Stimulated activated naive CD4-positive, alpha-beta T cell (primary cell): Measurements from ENCODE around the gene CYBC1.
"Not testable (repeated sequence)": the region's sequence is repeated elsewhere in the genome, so short reads cannot be mapped to it uniquely, and the experiment has no call there.

Experiments
- DNase-seq, 6 experiments: peaks; one replicate each; lab custom pipeline; 2025; lab: John Stamatoyannopoulos, UW

Gene CYBC1

DNA sequence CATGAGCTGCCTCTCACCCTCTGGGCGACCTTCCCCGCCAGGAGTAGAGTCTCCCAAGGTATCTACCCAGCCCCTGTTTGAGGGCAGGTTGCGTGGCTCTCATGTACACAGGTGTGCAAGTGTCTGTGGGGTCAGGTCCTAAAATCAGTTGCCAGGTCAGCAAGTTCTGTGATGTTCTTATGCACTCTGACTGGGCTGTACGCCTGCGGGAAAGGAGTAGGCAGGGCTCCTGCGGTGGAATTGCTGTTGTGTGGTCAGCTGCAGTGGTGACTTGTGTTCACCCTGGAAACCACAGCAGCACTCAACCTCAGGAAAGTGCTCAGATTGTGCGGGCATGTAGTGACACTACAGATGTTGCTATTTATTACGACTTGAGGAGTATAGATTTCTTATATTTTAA lies 27.4 kb upstream of the CYBC1 start:
- DNase-seq: no peak

DNA sequence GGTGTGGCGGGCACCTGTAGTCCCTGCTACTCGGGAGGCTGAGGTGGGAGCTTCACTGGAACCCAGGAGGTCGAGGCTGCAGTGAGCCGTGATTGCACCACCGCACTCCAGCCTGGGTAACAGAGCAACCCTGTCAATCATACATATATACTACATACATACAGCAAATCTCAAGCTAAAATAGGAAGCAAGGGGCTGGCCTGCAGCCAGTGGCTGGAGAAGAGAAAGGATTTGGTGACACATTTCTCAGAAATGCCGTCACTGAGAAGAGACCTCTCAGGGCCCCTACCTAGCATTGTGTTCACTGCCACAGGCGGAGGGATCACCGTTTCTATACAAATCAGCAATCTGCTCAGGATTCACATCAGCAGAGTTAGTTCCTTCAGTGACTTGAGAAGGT lies 24.9 kb upstream of the CYBC1 start:
- no peak for DNase-seq

DNA sequence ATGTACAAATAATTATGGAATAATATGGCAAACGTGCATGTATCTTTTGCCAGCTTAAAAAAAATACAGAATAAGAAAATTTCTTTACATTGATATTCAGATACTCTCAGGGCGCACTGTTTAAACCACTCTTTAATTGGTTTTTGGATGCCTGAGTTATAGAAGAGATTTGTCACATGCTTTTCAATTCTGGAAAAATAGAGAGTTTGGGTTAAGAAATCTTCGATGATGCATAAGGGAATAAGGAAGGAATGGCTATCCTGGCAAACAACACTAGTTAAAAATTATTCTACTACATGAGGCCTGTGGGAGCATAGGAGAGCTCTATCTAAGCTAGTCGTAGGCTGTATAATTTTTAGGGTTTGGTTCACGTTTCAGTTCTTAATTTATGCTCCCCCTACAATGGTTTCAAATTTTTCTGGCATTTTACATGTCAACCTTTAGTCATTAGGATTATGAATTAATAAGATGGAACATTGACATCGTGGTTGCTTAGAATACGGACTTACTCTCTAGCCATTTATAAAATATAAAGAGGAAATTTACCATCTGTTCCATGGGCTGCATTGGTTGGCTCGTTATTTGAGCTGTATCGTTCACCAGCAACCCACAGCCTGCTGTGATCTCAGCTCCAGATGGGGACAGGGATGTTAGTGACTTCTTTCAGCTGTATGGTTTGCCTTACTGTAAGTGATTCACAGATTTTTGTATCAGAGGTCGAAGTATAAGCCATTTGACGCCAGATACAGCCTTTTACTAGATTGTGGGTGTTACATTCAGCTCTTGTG lies 23.9 kb upstream of the CYBC1 start:
- DNase-seq: no peak

DNA sequence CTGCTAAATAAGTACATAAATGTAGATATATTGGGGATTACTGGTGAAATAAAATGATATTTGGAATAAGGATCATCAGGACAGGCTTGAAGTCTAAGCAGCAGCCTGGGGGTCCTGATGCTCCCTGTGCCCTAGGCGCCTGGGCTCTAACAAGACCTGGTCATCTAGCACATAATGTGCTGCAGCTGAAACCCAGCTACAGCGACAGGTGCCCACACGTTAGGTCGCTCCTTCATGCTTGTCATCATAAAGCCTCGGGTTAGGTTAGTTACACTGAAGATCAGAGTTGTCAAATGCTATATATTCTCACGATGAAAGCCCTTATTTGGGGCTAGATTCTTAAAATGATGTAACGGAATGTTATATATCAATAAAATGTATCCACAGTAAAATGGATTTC lies 19.5 kb upstream of the CYBC1 start:
- DNase-seq: no peak

DNA sequence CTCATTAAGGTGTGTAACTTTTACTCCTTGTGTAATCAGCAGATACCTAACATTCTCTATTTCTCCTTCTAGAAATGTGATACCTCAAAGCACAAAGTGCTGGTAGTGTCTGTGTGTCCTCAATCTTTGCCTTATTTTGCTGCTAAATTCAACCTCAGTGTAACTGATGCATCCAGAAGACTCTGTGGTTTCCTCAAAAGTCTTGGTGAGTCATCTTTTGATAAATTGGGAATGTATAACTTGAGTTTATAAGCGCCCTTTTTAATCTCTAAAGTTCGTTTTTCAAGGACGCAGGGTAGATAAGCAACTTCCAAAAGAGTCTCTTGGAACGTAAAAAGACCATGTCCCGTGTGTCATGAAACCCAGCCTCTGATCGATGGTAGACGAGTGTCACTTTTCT lies 18.1 kb upstream of the CYBC1 start:
- no peak for DNase-seq

DNA sequence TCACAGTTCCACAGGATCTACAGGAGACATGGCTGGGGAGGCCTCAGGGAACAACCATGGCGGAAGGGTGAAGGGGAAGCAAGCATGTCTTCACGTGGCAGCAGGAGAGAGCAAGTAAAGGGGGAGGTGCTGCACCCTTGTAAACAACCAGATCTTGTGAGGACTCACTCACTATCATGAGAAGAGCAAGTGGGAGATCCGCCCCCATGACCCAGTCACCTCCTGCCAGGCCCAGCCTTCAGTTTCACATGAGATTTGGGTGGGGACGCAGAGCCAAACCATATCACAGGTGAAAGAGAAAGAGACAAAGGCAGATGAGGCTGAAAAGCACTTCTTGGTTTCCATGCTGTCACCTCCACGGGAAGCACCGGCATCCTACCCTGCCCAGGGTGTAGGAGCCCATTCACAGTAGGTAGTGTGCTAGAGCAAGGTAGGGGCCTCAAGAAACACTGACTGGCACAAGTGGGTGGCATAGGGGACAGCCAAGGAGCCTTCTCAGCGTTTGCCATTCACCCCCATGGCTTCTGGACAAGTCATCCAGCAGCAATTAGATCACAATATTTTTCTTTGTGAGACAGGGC lies 14.6 kb upstream of the CYBC1 start:
- no peak for DNase-seq

DNA sequence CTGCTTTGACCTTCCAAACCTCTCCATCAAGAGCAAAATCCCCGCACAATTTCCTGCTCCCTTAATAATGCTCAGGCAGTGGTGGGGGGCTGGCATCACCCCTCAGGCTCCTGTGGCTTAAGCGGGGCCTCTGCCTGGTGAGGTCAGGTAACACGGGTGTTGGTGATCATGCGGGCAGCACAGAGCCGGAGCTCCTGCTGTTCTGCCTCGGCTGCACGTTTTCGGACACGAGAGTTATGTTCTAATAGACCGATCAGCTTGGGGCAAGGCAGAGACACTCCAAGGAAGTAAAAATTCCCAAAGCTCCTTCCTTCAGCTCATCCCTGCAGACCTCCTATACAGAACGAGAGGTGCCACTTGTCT lies 14.0 kb upstream of the CYBC1 start:
- DNase-seq: no peak

DNA sequence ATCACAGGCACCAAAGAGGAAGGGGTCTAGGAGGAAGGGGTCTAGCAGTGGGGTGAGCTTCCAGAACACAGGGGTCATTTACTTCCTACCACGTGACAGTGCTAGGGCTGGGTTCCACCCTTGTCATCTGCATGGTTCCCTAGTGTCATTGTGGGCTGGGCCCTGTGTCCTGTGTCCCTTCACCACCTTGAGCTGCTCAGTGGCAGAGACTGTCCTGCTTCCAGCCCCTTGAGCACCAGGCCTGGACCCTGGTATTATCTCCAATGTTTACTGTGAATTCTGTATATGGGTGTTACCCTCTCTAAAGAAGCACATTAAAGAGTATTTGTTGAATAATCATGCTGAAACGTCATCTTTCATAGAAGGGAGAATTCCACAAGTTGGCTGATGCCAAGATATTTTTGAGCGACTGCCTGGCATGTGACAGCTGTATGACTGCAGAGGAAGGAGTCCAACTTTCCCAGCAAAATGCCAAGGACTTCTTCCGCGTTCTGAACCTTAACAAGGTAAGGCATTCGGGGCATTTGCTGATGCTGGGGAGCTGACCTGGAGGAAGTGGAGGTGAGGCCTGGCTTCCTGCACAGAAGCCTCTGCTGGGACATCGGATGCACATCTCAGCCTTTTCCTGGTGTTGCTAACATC lies 13.5 kb upstream of the CYBC1 start:
- no peak for DNase-seq

DNA sequence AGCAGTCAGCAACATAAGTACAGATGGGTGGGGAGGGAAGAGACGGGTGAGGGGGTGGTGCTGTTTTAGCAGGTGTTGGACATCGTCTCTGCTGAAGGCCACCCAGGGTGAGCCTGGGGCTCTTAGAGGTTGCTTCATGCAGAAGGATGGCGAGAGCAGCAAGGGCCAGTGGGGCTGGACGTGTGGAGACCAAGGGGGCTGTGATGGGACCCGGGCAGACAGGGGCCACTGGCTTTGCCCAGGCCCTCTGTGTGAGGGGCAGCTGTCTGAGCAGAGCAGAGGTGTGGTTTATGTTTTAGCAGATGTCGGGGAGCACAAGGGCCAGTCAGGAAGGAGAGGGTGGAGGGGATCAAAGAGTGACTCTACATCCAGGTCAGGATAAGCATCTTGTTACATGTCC lies 12.8 kb upstream of the CYBC1 start:
- no peak for DNase-seq

DNA sequence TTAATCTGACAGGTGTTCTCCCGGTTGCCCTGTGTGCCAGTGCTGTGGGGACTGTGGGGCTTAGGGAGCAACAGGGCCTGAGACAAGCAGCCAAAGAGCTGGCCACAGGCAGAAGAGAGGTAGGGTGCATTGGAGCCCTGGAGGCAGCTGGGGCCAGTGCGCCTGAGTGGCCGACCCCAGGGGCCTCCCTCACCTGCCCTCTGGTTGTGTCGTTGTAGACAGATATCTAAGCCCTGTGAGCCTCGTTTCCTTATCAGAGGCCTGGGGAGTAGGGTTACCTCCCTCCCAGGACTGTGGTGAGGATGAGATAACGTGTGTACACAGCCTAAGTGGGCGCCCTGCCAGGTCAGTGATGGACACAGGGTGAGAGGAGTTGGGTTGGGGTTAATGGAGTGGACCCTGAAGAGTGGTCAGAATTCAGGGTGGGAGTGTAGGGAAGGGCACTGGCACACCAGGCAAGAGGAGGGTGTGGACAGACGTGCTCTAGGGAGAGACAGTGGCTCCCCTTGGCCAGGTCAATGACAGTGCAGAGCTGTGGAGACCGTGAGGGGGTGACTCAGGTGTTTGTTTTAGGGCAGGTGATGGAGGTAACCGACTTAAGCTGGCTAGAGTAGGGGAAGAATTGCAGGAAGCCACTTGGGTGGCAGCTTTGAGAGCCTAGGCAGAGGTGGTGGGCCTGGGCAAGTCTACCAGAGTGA lies 11.4 kb upstream of the CYBC1 start:
- no peak for DNase-seq

DNA sequence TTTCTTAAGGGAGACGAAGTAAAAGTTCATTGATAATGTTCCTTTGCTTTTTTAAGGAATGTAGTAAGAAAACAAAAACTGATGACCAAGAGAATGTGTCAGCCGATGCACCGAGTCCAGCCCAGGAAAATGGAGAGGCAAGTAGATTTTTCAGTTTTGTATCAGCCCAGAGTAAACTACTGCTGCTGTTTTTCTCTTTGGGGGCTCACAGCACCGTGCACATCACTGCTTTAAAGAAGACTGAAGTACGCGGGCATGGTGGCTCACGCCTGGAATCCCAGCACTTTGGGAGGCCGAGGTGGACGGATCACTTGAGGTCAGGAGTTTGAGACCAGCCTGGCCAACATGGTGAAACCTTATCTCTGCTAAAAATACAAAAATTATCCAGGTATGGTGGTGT lies 9.4 kb upstream of the CYBC1 start:
- DNase-seq: not testable (repeated sequence)

DNA sequence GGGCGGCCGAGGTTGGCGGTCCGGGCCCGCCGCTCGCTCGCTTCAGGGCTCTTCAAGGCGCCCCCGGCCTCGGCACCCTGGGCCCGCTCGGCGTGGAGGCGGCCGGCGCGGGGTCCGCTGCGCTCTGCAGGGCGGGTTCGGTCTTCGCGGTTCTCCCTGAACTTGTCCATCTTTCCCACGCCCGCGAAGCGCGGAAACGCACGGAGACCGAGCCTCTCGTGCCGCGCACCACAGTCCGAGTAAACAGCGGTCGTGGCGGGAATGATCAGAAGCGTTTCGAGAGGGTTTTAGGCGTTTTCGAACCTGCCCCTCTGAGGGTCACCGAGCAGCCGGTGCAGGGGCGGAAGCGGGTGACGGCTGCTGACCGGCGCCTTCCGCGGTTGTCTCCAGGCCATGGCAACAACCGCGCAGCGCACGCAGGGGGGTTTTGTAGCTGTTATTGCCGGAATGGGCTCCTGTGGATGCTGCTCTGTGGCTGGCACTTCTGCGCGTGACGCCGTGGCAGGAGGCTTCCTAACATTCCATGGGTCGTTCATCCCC lies 8.4 kb upstream of the CYBC1 start:
- DNase-seq: no peak

DNA sequence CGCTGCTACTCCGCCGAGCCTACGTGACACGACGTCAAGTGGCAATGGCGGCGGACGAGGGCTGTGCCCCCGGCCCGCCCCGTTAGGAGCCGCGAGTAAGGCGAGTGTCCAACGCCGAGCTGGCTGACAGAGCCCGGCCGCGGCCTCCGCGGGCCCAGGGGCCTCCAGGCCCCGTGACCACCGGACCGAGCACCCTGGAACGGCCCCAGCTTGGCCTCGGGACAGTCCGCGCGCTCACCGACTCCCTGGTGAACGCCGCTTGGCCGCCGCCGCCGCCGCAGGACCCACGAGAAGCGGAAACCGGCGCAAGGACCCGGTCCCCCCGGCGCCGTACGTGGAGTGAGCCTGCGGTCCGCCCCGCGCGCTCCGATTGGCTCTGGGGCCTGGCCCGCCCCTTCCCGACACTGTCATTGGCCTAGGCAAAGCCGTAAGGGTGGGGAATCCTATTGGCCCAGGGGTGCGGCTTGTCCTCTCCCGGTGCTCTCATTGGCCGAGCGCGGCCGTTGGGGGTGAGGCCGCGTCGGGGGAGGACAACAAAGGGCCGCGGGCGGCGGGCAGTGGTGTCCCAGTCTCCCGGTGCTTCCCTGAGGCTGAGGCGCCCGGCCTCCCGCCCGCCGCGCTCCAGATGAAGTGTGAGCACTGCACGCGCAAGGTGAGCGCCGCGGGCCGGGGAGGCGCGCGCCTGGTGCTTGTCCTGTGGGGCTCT lies 7.8 kb upstream of the CYBC1 start, which contains the start of gene NARF:
Gene NARF (plus strand): TSS at position 563 of the 706 bp plus-strand sequence. CDS start 63 bp downstream, at position 626.
- peak; percentile 92 to 98 (median 96) for DNase-seq

DNA sequence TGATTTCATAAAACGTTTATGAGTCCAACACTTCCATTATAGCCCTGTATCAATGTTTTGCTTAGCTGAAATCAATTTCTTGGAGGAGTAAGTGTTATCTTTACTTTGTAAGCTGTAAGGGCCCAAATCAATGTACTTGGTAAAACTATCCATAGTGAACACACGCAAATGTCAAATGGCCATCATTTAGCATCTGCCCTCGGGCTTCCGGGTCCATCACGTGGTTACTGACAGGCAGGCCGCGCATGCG lies 7.3 kb upstream of the CYBC1 start:
- DNase-seq: no peak

DNA sequence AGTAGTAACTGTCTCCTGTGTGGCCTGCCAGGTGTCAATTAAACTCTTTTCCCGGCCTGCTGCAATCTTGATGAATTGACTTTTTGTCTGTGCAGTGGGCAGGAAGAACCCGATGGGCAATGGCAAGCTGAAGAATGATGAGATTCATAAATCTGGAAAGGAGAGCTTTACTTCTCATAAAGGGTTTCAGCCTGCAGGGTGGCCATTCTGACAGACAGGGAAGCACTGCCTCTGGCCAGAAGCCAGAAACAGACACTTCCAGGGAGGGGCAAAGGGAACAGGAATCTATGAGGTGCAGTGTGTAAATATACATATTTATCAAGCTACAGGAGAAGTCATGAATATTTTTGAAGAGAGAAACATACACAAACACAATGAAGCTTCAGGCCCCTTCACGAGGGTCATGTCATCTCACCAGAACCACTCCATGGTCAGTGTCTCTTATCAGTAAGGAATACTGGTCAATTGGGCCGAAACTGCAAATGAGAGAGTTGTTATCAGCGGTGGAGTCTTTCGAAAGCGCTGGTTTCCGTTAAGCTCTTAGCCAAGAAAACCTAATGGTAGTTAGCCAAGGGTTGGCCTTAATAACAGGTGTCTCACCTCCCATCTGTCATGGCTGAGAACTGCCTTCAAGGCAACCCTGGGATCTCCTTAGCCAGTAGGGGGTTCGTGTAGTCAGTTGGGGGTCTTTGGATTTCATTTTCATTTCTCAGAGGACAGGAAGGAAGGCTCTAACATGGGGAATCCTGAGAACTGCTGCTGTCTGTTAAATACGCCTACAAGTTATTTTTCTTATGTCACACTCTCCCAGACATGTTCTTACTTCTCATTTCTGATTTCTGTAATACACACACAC lies 6.7 kb upstream of the CYBC1 start:
- DNase-seq: no peak

DNA sequence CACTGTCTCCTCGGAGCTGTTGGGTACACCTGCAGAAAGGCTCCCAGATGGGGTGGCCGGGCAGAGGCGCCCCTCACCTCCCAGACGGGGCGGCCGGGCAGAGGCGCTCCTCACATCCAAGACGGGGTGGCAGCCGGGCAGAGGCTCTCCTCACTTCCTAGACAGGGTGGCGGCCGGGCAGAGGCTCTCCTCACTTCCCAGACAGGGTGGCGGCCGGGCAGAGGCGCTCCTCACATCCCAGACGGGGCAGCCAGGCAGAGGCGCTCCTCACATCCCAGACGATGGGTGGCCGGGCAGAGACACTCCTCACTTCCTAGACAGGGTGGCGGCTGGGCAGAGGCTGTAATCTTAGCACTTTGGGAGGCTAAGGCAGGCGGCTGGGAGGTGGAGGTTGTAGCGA lies 3.2 kb upstream of the CYBC1 start:
- not testable (repeated sequence) for DNase-seq

DNA sequence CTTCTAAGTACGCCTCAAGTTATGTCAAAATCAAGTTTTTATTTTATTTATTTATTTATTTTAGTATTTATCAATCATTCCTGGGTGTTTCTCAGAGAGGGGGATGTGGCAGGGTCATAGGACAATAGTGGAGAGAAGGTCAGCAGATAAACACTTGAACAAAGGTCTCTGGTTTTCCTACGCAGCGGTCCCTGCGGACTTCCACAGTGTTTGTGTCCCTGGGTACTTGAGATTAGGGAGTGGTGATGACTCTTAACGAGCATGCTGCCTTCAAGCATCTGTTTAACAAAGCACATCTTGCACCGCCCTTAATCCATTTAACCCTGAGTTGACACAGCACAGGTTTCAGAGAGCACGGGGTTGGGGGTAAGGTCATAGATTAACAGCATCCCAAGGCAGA lies 2.6 kb upstream of the CYBC1 start:
- not testable (repeated sequence) for DNase-seq

DNA sequence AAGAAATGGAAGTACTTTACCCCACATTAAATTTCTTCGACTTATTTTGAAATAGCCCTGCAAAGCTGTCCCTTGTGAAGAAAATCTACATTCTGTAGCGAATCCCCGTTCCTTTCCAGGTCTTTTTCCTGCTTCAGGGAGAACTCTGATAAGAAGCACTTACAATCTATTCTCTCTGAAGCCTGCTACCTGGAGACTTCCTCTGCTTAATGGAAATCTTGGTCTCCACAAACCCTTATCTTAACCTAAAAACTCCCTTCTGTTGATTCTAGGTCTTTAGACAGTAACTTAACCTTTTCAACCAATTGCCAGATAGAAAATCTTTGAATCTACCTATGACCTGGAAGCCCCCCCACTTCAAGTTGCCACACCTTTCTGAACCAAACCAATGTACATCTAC lies 1.6 kb upstream of the CYBC1 start:
- no peak for DNase-seq

DNA sequence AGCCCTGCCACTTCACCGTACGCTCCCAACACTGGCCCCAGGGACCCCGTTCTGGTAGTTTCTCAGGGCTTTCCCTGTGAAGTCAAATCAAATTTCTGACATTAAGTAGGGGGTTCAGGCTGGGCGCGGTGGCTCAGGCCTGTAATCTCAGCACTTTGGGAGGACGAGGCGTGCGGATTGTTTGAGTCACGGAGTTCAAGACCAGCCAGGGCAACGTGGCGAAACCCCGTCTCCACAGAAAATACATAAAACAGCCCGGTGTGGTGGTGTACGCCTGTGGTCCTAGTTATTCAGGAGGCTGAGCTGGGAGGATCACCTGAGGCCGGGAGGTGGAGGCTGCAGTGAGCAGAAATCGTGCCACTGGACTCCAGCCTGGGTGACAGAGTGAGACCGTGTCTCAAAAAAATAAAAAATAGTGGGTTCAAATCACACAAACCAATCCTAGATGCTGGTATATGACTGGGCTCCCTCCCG lies 632 bp downstream of the CYBC1 start:
- DNase-seq: peak in 1 of 6 experiments; percentile 45

DNA sequence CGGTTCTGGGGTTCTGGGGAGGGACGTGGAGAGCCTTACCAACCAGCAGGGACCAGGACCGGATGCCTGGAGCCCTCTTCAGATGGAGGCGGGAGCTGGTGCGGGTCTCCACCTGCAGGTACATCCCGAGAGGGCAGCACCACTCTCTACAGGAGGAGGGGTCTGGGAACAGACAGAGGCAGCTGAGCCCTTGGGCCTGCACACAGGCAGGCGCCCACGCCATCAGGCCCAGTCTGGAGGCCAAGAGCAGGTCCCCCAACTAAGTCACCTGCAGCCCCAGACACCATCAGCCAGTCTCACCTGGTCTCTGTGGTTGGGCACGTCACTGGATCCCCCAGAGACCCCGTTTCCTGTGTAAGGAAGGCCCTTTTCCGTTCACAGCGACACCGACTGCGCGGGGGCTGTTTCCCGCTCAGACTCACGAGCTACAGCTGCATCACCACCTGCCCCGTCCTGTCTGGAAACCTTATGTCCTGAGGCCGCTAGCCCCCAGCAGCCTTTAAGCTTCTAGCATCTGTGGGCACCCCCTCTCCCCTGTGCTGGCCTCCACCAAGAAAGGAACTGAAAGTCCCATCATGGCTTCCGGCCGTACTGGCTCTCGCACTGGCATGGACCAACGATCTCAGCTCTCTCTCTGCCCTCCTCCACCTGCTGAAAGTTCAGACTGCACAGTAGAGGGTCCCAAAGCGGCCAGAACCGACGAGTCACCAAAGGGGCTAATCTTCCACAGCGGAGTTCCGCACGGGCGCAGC lies 1.2 kb downstream of the CYBC1 start:
- DNase-seq: peak; percentile 50 to 80 (median 71)
